ENCODE results near the gene TLR1.
A peak's percentile ranks its signal among the peaks of the same experiment; 100 is the strongest.
"Not testable (repeated sequence)": the region's sequence is repeated elsewhere in the genome, so short reads cannot be mapped to it uniquely, and the experiment has no call there.

TLR1 gene, protein sequence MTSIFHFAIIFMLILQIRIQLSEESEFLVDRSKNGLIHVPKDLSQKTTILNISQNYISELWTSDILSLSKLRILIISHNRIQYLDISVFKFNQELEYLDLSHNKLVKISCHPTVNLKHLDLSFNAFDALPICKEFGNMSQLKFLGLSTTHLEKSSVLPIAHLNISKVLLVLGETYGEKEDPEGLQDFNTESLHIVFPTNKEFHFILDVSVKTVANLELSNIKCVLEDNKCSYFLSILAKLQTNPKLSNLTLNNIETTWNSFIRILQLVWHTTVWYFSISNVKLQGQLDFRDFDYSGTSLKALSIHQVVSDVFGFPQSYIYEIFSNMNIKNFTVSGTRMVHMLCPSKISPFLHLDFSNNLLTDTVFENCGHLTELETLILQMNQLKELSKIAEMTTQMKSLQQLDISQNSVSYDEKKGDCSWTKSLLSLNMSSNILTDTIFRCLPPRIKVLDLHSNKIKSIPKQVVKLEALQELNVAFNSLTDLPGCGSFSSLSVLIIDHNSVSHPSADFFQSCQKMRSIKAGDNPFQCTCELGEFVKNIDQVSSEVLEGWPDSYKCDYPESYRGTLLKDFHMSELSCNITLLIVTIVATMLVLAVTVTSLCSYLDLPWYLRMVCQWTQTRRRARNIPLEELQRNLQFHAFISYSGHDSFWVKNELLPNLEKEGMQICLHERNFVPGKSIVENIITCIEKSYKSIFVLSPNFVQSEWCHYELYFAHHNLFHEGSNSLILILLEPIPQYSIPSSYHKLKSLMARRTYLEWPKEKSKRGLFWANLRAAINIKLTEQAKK

DNA sequence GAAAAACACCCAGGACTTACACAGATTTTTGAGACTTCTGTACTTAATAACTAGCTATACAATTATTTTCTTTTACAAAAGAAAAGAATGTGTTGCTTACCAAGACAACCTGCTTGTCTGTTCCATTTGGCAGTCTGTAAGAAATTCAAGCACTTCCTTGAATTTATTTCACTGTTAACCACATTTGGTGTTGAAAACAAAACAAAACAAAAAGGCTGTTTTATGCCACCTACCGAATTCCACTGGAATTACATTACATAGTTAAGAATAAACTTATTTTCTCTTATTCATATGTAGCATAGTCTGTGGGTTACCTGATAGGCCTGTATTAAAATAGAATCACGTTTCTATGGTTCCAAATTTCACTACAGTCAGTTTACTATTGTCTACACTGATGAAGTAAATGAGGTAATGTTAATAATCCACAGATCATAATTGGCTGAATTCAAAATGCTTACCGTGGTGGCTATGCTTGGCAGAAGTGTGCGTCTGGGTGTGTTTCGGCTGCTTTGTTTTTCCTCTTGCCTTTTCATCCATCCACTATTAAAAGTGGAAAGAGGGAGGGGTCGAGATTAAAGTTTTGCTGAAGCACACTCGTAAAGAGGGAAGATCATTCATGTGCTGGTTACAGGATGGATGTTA lies at the start of gene TLR1:
Gene TLR1 (minus strand): TSS at position 138 of the 642 bp plus-strand sequence. CDS start 5,960 bp downstream, outside the sequence.
- DNase-seq = no peak

GRCh38 chr4:38846015-38846414 lies 41.4 kb upstream of the TLR1 start:
- no peak for DNase-seq

- no peak for DNase-seq
Measured at GRCh38 chr4:38842994-38843393, 38.4 kb upstream of the TLR1 start.

DNA sequence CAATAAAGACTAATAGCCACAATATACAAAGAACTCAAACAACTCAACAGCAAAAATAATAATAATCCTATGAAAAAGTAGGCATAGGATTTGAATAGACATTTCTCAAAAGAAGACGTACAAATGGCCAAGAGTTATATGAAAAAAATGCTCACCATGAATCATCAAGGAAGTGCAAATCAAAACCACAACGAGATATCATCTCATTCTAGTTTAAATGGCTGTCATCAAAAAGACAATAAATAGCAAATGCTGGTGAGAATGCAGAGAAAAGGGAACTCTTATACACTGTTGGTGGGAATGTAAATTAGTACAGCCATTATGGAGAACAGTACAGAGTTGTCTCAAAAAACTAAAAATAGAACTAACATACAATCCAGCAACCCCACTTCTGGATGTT lies 33.3 kb upstream of the TLR1 start:
- no peak for DNase-seq

GRCh38 chr4:38837334-38837733 lies 32.7 kb upstream of the TLR1 start:
- no peak for DNase-seq

DNA sequence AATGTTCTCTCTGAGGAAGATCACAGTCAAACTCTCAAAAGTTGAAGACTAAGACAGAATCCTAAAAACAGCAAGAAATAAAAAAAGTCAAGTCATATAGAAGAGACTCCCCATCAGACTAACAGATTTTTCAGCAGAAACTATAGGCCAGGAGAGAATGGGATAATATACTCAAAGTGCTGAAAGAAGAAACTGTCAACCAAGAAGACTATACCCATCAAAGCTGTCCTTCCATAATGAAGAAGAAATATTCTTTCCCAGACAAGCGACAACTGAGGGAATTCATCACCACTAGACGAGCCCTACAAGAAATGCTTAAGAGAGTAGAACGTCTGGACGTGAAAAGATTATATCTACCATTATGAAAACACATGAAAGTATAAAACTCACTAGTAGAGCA lies 30.0 kb upstream of the TLR1 start:
- no peak for DNase-seq

- no peak for DNase-seq
Measured at GRCh38 chr4:38832624-38833528, 28.3 kb upstream of the TLR1 start.

DNA sequence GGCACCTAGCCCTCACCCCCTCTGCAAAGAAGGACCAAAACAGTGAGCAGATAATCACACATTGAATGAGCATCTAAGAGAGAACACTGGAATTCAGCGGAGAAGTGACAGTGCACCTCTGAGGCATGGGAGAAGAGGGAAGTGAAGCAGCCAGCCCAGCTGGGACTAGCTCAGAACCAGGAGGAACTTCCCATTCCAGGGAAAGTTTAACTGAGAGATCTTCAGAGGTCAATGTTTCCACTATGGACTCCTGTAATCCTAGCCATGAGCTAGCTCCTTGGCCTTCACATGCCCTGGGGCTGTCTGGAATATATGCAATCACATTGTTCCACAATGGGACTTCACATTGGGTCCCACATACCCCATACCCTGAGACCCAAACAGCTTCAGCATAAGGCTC lies 27.6 kb upstream of the TLR1 start:
- no peak for DNase-seq

DNA sequence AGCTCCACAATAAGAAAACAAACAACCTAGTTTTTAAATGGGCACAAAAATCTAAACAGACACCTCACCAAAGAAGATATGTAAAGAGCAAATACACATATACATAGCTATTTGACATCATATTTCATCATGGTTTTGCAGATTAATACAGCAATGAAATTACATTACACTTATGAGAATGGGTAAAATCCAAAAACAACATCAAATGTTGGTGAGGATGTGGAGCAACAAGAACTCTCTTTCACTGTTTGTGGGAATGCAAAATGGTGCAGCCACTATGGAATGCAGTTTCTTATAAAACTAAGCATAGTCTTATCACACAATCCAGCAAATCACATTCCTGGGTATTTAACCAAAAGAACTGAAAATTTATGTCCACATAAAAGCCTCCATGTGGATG lies 27.1 kb upstream of the TLR1 start:
- no peak for DNase-seq

DNA sequence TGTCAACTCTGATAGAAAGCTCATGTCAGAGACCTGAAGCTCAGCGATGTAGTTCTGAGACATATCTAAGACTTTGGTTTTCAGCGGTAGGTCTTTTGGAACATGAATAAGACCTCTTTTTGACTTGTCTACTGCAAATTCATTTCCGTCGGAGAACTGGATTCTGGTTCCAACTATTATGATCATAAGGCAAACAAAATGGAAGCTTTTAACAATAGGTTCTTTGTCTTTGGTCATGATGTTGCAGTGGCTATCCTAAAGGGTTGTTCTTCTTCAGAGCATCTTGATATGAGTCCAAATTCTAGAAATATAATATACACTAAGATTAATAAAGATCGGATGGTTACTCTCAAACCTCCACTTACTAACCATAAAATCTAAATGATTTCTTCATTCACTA lies 24.6 kb upstream of the TLR1 start:
- DNase-seq = no peak

DNA sequence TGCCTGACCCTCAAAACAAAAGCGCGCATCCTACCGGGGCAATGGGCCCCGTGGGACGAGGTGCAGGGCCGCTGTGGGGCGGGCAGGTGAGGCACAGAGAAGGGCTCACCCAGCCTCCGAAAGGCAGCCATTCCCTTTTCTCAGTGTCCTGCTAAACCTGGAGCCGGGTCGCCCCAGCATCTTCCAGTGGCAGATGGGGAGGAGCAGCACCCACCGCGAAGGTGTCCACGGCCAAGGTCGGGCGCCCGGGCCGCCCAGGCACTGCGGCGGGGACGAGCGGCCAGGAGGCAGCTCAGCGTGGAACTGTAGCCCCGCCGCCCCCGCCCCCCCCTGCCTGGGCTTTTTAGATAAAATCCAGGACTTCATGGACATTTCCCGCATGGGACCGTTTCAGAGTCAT lies 19.2 kb upstream of the TLR1 start:
- no peak for DNase-seq

DNA sequence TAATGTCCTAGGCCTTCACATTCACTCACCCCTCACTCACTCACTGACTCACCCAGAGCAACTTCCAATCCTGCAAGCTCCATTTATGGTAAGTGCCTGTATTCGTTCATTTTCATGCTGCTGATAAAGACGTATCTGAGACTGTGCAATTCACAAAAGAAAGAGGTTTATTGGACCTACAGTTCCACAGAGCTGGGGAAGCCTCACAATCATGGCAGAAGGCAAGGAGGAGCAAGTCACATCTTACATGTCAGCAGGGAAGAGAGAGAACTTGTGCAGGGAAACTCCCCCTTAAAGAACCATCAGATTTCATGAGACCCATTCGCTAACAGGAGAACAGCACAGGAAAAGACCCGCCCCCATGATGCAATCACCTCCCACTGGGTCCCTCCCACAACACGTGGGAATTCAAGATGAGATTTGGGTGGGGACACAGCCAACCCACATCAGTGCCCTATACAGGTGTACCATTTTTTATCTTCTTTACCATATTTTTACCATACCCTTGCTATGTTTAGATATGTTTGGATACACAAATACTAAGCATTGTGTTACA lies 18.2 kb upstream of the TLR1 start:
- no peak for DNase-seq

GRCh38 chr4:38821739-38822138 lies 17.1 kb upstream of the TLR1 start:
- no peak for DNase-seq

- DNase-seq = no peak
Measured at GRCh38 chr4:38820329-38821061, 15.9 kb upstream of the TLR1 start.

DNA sequence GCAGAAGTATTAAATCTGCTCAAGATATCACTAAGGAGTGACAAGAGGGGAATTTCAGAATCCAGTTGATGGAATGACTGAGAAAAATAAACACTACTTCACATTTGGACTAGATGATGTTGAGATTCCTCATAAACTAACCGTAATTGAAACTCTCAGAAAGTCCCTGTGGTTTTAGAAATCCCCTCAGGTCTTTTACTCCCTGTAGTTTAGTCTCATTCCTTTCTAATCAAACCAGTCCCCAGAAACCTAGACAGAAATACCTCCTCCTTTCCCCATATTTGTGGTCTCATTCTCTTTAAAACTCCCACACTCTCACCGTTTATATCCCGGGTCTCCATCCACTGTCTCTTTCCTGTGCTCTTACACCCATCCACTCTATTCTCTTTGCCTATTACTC lies 15.0 kb upstream of the TLR1 start:
- DNase-seq = no peak

DNA sequence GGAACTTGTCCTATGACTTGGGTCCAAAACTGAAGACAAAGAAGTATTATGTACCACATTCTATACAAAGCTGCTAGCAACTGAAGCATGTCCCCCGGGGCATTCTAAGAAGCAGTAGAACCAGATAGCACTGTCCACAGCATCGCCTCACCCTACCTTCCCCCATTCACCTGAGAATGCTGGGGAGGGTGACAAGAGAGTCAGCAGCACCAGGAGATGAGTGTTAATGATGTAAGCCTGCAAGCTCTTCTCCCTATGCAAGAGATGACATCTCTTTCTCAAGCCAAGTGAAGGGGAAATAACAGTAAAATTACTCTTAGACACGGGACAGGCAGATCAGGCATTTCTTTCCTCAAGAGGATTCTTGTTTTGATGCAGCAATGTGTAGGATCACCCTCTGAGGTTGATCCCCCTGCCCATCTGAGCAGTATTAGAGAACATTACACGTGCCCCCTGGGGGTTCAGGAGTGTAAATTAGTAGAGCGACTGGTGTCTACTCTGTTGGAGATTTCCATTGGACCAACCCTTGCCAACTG lies 13.9 kb upstream of the TLR1 start:
- DNase-seq = peak; percentile 91

DNA sequence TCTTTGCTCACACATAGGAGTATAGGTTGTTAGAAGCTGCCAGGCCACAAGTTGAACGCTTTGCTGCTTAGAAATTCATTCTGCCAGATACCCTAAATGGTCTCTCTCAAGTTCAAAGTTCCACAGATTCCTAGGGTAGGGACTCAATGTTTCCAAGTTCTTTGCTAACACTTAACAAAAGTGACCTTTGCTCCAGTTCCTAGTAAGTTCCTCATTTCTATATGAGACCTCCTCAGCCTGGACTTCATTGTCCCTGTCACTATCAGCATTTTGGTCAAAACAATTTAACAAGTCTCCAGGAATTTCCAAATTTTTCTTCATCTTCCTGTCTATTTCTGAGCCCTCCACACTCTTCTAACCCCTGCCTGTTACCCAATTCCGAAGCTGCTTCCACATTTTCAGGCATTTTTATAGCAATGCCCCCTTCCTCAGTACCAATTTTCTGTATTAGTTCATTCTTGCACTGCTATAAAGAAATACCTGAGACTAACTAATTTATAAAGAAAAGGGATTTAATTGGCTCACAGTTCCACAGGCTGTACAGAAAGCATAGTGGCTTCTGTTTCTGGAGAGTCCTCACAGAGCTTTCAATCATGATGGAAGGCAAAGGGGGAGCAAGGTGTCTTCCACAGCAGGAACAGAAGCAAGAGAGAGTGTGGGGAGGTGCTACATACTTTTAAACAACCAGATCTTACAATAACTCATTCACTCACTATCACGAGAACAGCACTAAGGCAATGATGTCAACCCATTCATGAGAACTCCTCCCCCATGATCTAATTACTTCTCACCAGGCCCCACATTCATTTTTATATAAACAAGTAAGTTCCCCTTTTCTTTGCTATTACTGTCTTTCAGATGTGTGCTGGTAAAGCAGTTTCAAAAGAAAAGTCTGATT lies 11.5 kb upstream of the TLR1 start:
- DNase-seq = no peak

DNA sequence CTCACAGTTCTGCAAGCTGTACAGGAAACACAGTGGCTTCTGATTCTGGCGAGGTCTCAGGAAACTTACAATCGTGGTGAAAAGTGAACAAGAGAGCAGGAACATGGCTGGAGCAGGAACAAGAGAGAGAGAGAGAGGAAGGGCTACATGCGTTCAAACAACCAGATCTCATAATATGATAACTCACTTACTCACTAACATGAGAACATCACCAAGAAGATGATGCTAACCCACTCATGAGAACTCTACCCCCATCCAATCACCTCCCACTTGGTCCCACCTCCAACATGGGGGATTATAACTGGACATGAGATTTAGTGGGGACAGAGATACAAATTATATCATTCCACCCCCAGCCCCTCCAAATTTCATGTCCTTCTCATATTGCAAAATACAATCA lies 9.8 kb upstream of the TLR1 start:
- no peak for DNase-seq

- no peak for DNase-seq
Measured at GRCh38 chr4:38811297-38811696, 6.7 kb upstream of the TLR1 start.

GRCh38 chr4:38807462-38807861 lies 2.9 kb upstream of the TLR1 start:
- DNase-seq = not testable (repeated sequence)

Data from islet precursor cell (in vitro differentiated cells).